KMS-11 (cell line): ENCODE measurements around the gene MEGF10.

ENCODE experiments used
- H2AFZ ChIP-seq: fragments of 200-600 bp; sonication (generic); 2 replicates; pipeline ENCODE4 v1.6.1; 2016; ENCODE audit warnings: antibody characterized with exemption, mixed run types, low read depth
- H3K27ac ChIP-seq: fragments of 200-600 bp; sonication (generic); 2 replicates; pipeline ENCODE4 v1.6.1; 2016; ENCODE audit warnings: mild to moderate bottlenecking, mixed run types
- H3K27me3 ChIP-seq: fragments of 200-600 bp; sonication (generic); 2 replicates; pipeline ENCODE4 v1.6.1; 2017; ENCODE audit warnings: mild to moderate bottlenecking, low read depth, mixed run types, moderate library complexity; ENCODE audit not compliant: insufficient read depth
- H3K36me3 ChIP-seq: fragments of 200-600 bp; sonication (generic); 2 replicates; pipeline ENCODE4 v1.6.1; 2017; ENCODE audit warnings: mild to moderate bottlenecking, mixed run types; ENCODE audit not compliant: insufficient read depth
- H3K4me1 ChIP-seq: fragments of 200-600 bp; sonication (generic); 2 replicates; pipeline ENCODE4 v1.6.1; 2016; ENCODE audit warnings: mild to moderate bottlenecking, low read depth, mixed run types; ENCODE audit not compliant: poor library complexity, severe bottlenecking
- H3K4me2 ChIP-seq: fragments of 200-600 bp; sonication (generic); 2 replicates; pipeline ENCODE4 v1.7.0; 2016; ENCODE audit warnings: mild to moderate bottlenecking, mixed run types
- H3K4me3 ChIP-seq: fragments of 200-600 bp; sonication (generic); IDR thresholded peaks from 2 replicates; pipeline ENCODE4 v1.6.1; 2017; ENCODE audit warnings: low read depth, low read length, mixed read lengths; ENCODE audit not compliant: insufficient read depth
- H3K79me2 ChIP-seq: fragments of 200-600 bp; sonication (generic); 2 replicates; pipeline ENCODE4 v1.6.1; 2016; ENCODE audit warnings: low read depth, mixed run types; ENCODE audit not compliant: insufficient read depth
- H3K9ac ChIP-seq: fragments of 200-600 bp; sonication (generic); 2 replicates; pipeline ENCODE4 v1.6.1; 2016; ENCODE audit warnings: mild to moderate bottlenecking, mixed run types
- H4K20me1 ChIP-seq: fragments of 200-600 bp; sonication (generic); 2 replicates; pipeline ENCODE4 v1.6.1; 2016; ENCODE audit warnings: mild to moderate bottlenecking, mixed run types; ENCODE audit not compliant: insufficient read depth
- TF ChIP-seq, protein P1 (sequence below): fragments of 200-600 bp; sonication (generic); conservative IDR thresholded peaks from 2 replicates; pipeline ENCODE4 v1.6.1; 2017; ENCODE audit warnings: low read depth, mild to moderate bottlenecking, antibody characterized with exemption, low read length, moderate library complexity, mixed read lengths

The MEGF10 gene

DNA sequence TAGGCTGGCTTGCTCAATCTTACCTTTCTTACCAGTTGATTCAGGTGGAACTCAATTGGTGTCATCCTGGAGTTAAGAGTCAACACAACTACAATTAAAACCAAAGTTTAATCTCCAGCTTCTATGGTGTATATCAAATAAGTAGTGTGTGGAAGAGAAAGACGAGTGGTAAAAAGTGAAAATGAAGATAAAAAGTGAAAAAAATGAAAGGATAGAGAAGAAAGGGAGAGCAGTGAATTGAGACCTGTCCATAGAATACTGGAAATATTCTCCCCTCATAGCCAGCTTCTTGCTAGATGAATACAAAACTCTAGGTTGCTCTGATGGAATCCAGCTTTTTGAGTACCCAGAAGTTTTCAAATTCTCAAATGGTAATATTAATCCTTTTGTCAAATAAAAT is 76.4 kb downstream of the MEGF10 start:
- TF ChIP-seq, protein P1, sequence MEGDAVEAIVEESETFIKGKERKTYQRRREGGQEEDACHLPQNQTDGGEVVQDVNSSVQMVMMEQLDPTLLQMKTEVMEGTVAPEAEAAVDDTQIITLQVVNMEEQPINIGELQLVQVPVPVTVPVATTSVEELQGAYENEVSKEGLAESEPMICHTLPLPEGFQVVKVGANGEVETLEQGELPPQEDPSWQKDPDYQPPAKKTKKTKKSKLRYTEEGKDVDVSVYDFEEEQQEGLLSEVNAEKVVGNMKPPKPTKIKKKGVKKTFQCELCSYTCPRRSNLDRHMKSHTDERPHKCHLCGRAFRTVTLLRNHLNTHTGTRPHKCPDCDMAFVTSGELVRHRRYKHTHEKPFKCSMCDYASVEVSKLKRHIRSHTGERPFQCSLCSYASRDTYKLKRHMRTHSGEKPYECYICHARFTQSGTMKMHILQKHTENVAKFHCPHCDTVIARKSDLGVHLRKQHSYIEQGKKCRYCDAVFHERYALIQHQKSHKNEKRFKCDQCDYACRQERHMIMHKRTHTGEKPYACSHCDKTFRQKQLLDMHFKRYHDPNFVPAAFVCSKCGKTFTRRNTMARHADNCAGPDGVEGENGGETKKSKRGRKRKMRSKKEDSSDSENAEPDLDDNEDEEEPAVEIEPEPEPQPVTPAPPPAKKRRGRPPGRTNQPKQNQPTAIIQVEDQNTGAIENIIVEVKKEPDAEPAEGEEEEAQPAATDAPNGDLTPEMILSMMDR, result no peak
- H3K9ac ChIP-seq, result no peak overlapping the region
- no peak overlapping the region for H3K27ac ChIP-seq
- H3K36me3 ChIP-seq, result no peaks in the 10 kb centered on the region
- H3K27me3 ChIP-seq, result no peaks in the 10 kb centered on the region
- no peak overlapping the region for H3K4me3 ChIP-seq
- H2AFZ ChIP-seq, result no peak overlapping the region
- no peaks in the 10 kb centered on the region for H4K20me1 ChIP-seq
- no peaks in the 10 kb centered on the region for H3K79me2 ChIP-seq
- no peak overlapping the region for H3K4me2 ChIP-seq
- H3K4me1 ChIP-seq, result no peaks in the 10 kb centered on the region

DNA sequence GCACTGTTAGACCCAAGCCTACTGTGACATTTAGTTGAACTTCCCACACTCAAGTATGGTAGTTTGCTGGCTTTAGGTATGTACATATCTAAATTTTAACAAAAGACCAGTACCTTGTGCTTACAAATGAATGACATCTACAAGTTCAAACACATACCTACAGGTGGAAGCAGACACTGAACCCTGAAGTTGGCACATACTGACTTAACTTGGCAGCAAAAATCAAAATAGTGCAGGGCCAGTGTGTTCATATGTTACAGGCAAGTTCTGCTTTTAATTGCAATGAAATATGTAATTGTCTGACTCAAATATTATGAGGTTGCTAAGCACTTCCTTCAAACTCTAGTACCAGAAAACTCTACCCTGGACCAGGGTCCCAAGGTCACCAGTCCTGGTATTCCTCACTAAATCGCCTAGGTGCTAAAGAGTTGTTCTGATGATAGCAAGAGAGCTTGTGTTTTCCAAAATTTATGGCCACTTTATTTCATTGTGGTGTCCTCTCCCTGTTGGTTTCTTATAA is 77.4 kb downstream of the MEGF10 start:
- H4K20me1 ChIP-seq, result no peaks in the 10 kb centered on the region
- no peak overlapping the region for H3K4me2 ChIP-seq
- TF ChIP-seq, protein P1, result no peak
- H3K27ac ChIP-seq, result no peak overlapping the region
- no peak overlapping the region for H3K4me3 ChIP-seq
- H3K4me1 ChIP-seq, result no peaks in the 10 kb centered on the region
- no peaks in the 10 kb centered on the region for H3K27me3 ChIP-seq
- H3K9ac ChIP-seq, result no peak overlapping the region
- no peaks in the 10 kb centered on the region for H3K79me2 ChIP-seq
- H3K36me3 ChIP-seq, result no peaks in the 10 kb centered on the region
- H2AFZ ChIP-seq, result no peak overlapping the region

DNA sequence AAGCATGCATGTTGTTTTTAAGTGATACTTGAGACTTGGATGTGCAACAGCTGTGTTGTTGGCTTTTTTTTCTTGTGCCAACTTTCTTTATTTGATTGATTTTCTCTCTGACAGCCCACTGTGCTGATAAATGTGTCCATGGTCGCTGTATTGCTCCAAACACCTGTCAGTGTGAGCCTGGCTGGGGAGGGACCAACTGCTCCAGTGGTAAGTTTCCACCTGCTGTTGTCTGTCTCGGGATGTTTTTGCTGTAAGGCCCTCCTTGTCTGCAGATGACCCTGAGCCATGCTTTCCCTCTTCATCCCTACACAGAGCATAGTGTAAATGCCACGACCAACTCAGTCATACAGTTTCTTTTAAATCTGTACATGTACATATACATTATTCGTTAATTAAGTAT is 79.2 kb downstream of the MEGF10 start:
- Histone ChIP-seq H3K4me3 (no peak overlapping the region), H3K27ac (no peak overlapping the region), H3K4me1 (no peaks in the 10 kb centered on the region), H3K36me3 (no peaks in the 10 kb centered on the region), H4K20me1 (no peaks in the 10 kb centered on the region), H3K9ac (no peak overlapping the region), H3K4me2 (no peak overlapping the region), H2AFZ (no peak overlapping the region), H3K79me2 (no peaks in the 10 kb centered on the region), H3K27me3 (no peaks in the 10 kb centered on the region)
- TF ChIP-seq, protein P1, result no peak

DNA sequence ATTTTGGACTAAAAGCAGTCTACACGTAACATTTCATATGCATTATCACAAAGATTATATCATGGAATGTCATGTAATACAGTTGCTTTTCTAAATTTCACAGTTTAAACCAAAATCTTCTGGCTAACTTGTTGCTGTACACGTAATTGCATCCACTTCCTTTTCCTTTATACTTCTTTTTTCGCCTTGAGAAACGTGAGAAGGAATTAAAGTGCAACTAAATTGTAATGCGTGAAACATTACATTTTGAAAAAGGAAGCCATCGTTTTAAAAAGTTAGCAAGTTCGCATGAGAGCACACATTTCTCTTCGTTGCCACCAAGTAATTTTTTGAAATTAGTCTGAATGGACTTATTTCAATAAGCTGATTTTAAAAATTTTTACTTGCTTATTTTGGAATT is 80.0 kb downstream of the MEGF10 start:
- Histone ChIP-seq H4K20me1 (no peaks in the 10 kb centered on the region), H3K27ac (no peak overlapping the region), H3K27me3 (no peaks in the 10 kb centered on the region), H3K4me1 (no peaks in the 10 kb centered on the region), H3K4me3 (no peak overlapping the region), H2AFZ (no peak overlapping the region), H3K9ac (no peak overlapping the region), H3K36me3 (no peaks in the 10 kb centered on the region), H3K79me2 (no peaks in the 10 kb centered on the region), H3K4me2 (no peak overlapping the region)
- TF ChIP-seq, protein P1, result no peak
